ENCODE measurements around the gene HIPK2.

DNA sequence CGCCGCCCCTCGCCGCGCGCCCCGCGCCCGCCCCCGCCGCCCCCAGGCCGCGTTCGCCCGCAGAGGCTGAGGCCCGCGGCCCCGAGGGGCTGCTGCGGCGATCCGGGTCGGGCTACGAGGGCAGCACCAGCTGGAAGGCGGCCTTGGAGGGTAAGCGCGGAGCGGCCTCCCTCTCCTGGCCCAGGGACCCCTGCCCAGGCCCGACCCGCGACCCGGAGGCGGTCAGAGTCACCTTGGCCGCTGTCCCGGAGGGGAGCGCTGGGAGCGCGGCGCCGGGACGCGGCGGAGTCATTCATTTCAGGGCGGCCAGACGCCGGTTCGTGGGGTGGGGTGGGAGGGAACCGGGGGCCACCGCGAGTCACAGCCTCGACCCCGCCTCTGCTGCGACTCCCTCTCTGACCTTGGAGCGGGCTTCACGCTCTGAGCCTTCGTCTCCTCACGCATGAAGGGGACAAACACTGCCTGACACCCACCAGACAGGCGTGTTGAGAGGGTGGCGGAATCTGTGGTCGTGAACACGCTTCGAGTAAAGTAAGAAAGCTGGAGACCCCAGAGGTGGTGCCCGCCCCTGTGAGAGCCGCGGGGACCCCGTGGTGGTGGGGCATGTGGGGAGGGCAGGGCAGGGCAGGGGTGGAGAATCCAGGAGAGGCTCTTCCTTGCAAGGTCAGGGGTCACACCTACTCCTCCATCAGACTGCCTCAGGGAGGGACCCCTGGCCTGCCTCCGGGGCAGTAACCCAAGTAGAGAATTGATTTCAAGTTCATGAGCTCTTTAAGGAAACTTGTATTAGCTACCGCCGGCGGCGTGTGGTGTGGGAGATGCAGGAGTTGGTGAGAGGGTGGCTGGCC is 253.6 kb downstream of the HIPK2 start:
- no peak for TF ChIP-seq ZC3H10 (CRISPR knock-in tag; IDR thresholded peaks at IDR 0.05)
- TF ChIP-seq ZFP30 (CRISPR knock-in tag; IDR thresholded peaks at IDR 0.05), result no peak
- TF ChIP-seq RARB (CRISPR knock-in tag; IDR thresholded peaks at IDR 0.05), result no peak
- no peak for TF ChIP-seq CSDC2 (CRISPR knock-in tag; IDR thresholded peaks at IDR 0.05)
- TF ChIP-seq ZFP3 (CRISPR knock-in tag; IDR thresholded peaks at IDR 0.05), result no peak
- TF ChIP-seq SNAI2 (CRISPR knock-in tag; IDR thresholded peaks at IDR 0.05), result no peak
- TF ChIP-seq, protein P1, sequence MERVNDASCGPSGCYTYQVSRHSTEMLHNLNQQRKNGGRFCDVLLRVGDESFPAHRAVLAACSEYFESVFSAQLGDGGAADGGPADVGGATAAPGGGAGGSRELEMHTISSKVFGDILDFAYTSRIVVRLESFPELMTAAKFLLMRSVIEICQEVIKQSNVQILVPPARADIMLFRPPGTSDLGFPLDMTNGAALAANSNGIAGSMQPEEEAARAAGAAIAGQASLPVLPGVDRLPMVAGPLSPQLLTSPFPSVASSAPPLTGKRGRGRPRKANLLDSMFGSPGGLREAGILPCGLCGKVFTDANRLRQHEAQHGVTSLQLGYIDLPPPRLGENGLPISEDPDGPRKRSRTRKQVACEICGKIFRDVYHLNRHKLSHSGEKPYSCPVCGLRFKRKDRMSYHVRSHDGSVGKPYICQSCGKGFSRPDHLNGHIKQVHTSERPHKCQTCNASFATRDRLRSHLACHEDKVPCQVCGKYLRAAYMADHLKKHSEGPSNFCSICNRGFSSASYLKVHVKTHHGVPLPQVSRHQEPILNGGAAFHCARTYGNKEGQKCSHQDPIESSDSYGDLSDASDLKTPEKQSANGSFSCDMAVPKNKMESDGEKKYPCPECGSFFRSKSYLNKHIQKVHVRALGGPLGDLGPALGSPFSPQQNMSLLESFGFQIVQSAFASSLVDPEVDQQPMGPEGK (CRISPR knock-in tag; IDR thresholded peaks at IDR 0.05; ENCODE audit: borderline replicate concordance), result no peak
- no peak for TF ChIP-seq ZNF70 (CRISPR knock-in tag; IDR thresholded peaks at IDR 0.05)
- TF ChIP-seq, protein P2, sequence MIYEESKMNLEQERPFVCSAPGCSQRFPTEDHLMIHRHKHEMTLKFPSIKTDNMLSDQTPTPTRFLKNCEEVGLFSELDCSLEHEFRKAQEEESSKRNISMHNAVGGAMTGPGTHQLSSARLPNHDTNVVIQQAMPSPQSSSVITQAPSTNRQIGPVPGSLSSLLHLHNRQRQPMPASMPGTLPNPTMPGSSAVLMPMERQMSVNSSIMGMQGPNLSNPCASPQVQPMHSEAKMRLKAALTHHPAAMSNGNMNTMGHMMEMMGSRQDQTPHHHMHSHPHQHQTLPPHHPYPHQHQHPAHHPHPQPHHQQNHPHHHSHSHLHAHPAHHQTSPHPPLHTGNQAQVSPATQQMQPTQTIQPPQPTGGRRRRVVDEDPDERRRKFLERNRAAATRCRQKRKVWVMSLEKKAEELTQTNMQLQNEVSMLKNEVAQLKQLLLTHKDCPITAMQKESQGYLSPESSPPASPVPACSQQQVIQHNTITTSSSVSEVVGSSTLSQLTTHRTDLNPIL (CRISPR knock-in tag; IDR thresholded peaks at IDR 0.05; ENCODE audit: low read depth), result no peak
- TF ChIP-seq, protein P3, sequence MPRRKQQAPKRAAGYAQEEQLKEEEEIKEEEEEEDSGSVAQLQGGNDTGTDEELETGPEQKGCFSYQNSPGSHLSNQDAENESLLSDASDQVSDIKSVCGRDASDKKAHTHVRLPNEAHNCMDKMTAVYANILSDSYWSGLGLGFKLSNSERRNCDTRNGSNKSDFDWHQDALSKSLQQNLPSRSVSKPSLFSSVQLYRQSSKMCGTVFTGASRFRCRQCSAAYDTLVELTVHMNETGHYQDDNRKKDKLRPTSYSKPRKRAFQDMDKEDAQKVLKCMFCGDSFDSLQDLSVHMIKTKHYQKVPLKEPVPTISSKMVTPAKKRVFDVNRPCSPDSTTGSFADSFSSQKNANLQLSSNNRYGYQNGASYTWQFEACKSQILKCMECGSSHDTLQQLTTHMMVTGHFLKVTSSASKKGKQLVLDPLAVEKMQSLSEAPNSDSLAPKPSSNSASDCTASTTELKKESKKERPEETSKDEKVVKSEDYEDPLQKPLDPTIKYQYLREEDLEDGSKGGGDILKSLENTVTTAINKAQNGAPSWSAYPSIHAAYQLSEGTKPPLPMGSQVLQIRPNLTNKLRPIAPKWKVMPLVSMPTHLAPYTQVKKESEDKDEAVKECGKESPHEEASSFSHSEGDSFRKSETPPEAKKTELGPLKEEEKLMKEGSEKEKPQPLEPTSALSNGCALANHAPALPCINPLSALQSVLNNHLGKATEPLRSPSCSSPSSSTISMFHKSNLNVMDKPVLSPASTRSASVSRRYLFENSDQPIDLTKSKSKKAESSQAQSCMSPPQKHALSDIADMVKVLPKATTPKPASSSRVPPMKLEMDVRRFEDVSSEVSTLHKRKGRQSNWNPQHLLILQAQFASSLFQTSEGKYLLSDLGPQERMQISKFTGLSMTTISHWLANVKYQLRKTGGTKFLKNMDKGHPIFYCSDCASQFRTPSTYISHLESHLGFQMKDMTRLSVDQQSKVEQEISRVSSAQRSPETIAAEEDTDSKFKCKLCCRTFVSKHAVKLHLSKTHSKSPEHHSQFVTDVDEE (CRISPR knock-in tag; IDR thresholded peaks at IDR 0.05), result no peak
- no peak for TF ChIP-seq BACH2 (CRISPR knock-in tag; IDR thresholded peaks at IDR 0.05; ENCODE audit: borderline replicate concordance)
